ENCODE measurements around the gene CDCA3.

DNA sequence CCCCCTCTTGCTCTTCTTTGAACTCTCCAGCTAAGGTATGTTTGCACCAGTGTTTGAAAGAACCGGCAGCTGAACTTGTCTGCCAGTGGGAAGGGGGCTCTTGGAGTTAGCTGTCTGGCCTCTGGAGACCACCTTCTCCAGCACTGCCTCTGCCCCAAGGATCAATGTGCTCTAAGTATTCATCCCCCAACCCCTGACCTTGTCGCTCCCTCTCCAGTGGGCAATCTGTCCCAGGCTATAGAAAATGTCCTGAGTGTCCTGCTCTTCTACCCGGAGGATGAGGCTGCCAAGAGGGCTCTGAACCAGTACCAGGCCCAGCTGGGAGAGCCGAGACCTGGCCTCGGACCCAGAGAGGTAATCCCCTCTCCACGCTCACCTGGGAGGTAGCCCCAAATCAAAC is 20.1 kb downstream of the CDCA3 start:
- TF ChIP-seq, protein P1, sequence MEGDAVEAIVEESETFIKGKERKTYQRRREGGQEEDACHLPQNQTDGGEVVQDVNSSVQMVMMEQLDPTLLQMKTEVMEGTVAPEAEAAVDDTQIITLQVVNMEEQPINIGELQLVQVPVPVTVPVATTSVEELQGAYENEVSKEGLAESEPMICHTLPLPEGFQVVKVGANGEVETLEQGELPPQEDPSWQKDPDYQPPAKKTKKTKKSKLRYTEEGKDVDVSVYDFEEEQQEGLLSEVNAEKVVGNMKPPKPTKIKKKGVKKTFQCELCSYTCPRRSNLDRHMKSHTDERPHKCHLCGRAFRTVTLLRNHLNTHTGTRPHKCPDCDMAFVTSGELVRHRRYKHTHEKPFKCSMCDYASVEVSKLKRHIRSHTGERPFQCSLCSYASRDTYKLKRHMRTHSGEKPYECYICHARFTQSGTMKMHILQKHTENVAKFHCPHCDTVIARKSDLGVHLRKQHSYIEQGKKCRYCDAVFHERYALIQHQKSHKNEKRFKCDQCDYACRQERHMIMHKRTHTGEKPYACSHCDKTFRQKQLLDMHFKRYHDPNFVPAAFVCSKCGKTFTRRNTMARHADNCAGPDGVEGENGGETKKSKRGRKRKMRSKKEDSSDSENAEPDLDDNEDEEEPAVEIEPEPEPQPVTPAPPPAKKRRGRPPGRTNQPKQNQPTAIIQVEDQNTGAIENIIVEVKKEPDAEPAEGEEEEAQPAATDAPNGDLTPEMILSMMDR (conservative IDR thresholded peaks at IDR 0.05 in 1 of 2, IDR thresholded peaks at IDR 0.05 in 1 of 2; ENCODE audit: extremely low read depth in 1 of 2, insufficient read depth in 1 of 2, low read depth in 1 of 2, low read length in 2 of 2): no peak
- TF ChIP-seq EZH2 (IDR thresholded peaks at IDR 0.05; ENCODE audit: borderline replicate concordance, low read length): no peak

Data from mammary epithelial cell (primary cell).